Stimulated activated CD4-positive, alpha-beta T cell treated with anti-CD3 and anti-CD28 coated beads, Interleukin-2, amount 100 ng/mL, for 4 hours (primary cell): ENCODE data around the gene GTSE1.

ENCODE experiments used
- DNase-seq: peaks from one replicate; pipeline ENCODE4 v3.0.0-alpha.2; 2020; ENCODE audit warnings: low read depth

GTSE1 gene

GRCh38 chr22:46366801-46367706 is 70.4 kb downstream of the GTSE1 start:
- DNase-seq, result no peak

DNA sequence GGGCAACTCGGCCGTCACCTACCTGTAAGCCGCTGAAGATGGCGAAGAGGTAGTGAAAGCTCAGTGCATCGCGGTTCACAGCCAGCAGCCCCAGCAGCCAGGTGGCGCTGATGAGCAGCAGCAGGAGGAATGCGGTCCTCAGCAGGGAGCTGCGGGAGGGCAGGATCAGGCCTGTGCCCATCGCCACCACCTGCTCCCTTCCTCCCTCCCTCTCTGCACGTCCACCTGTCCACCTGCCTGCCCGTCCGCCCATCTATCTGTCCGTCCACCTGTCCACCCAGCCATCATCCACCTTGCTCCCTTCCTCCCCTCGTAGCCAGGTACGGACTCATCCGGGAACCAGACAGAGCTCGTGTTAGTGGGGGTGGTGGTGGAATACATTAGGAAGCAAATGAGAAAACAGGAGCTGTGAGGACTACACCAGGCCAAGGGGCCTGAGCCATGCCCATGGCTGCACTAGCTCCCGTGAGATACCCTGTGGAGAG is 71.1 kb downstream of the GTSE1 start:
- DNase-seq, result peak; percentile 49

GRCh38 chr22:46368422-46368821 is 71.8 kb downstream of the GTSE1 start:
- no peak for DNase-seq

DNA sequence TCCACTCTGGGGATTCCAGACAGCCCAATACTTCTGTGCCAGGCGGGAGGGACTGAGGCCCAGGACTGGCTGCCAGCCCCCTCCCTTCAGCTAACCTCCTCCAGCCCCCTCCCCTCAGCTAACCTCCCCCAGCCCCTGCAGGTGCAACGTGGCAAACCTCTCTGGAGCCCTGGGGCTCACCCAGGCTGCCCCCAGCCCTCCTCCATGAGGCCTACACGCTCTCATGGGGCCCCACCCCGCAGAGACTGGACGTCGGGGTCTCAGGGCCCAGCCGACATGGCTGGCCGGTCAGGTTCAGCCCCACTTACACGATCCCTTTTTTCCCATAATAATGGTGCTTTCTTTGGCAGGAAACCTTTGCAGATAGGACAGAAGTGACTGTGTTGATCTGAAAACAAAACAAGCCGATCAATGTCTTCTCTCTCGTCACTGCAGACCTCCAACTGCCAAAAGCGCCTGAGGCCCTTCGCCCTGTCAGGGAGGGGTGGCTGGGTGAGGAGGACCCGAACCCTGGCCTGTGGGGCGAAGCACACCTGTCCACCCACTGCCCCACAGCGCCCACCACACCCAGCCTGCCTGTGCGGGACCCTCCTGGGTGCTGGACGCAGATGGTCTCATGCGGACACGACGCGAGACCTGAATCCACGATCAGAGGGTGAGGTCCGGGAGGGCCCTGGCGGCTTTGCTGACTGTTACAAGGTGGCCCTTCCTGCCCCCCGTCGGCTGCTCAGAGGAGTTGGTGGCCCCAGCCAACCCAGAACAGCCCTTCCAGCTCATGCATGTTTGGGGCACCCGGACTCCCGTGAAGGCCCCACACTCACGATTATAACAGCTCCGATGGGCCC is 72.4 kb downstream of the GTSE1 start:
- no peak for DNase-seq

DNA sequence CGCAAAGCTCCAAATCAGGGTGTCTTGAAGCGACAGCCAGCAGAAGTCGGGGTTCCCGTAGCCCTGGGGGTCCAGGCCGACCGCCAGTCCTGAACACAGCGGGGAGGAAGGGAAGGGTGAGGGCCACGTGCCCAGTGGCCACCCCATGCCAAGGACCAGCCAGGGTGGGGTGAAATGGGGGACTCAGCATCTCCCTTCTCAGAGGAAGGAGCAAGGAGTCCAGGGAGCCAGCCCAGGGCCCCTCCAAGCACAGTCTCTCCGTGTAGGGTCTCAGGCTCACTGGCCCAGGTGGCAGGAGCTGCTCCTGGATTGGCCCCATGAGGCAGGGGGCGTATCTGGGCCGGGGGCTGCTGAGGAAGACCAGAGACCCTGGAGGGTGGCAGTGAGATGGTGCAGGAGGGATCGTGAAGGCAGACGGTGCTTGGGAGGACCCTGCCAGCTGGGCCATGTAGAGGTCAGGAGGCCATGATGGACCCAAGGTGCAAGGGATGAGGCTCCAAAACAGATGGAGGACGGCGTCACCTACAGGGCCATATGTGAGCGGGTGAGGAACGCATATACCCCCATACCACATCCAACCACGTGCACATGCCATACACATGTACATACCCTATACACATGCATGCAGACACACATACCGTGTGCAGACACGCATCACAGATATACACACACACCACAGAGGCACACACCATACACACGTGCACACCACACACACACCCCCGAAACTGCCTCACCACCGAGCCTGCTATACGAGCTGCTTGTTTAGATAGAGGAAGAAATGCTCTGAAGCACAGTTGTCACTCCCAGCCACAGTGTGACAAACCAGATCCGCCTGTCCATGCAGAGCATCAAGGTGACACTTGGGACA is 73.3 kb downstream of the GTSE1 start:
- DNase-seq, result no peak

- no peak for DNase-seq
These were observed 74.1 kb downstream of the GTSE1 start for GRCh38 chr22:46370584-46371291.

- DNase-seq, result no peak
These were observed 75.1 kb downstream of the GTSE1 start for GRCh38 chr22:46371623-46372226.

DNA sequence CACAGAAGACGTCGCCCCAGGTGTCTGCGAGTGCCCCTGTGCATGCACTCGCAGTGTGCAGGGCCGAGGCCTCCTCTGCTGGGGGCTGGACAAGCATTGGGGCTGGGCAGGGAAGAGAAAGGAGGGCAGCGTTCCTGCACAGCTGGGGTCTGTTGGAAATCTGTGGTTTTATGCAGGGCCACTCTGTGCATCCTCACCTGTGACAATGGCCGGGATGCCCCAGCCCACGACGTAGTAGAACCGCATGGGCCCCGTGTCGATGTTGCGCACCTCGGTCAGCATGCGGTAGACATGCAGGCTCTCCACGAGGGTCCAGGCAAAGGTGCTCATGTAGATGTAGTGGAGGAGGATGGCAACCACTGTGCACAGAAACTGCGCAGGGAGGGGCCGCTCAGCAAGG is 76.0 kb downstream of the GTSE1 start:
- DNase-seq, result no peak

DNA sequence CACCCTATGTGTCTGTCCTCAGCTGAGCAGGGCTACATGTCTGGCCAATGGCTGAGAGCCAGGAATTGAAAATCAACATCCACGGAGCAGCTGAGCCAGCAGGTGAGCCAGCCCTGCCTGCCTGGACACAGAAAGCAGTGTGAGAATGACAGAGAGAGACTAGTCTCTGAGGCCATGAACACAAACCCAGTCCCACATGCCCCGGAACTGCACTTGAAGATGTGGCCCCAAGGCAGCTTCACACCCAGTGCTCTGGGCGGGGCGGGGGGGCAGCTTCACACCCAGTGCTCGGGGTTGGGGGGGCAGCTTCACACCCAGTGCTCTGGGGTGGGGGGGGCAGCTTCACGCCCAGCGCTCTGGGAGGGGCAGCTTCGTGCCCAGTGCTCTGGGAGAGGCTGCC is 76.5 kb downstream of the GTSE1 start:
- DNase-seq, result no peak

DNA sequence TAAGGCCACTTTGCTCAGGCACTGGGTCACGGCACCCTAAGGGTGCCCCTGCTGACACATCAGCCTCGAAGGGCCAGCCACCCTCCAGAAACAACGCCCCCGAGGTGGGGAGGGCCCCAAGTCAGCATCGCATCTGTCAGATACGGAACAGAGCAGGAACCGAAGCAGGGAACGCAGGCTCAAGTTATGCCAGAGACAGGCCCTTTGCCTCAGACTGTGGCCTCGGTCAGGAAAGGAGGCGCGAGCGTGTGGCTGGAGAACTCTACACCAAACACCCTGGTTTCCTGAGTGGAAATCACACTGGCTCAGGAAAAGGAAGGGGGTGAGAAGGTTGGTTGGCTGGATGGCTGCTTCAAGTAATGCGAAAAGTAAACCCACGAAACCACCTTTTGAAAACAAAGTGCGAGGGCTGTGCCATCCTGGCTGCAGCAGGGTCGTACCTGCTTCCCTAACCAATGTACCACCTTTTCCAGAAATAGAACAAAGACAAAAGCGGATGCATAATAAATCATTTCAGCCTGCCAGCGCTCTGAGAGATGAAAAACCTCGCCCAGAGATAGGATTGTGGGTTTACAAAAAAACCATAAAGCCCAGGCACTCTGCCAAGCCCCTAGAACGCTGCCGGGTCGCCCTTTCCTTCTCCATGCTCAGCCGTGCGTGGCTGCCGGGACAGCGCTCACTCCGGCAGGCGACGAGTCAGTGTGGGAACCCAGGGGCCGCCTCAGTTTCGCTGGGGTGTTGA is 77.4 kb downstream of the GTSE1 start:
- peak; percentile 3 for DNase-seq

DNA sequence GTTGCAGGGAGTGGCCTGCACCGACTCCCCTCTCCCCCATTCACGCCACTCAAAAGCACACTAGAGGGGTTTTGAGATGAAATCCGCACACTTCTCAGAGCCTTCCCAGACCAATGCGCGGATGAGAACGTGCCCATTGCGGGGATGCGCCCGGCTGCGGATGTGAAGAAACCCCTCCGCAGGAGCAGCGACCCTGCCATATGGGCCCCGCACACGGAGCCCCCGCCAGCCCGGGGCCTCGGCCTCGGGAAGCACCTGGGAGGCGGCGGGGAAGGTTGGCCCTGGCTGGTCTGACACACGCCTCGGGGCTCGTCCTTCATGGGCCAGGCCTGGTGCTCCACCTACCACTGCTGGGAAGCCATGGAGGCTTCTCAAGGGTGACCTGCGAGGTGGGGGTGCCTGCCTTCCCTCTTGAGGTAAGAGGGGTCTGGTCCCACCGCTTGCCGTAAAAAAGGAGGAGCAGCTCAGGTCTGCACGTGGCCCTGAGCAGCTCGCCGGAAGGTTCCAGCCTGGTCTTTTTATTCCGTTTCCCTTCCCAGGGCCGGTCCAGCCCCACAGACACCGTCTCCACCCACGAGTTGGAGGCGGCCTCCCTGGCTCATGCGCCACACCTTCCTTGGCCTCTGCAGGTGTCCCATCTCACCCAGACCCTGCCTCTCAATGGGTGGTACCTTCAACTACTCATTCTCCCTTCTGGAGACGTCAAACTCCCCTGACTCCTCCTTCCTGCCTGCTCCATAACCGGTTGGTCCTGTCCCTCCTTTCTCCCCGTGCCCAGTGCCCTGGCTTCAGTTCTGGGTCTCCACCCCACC is 78.2 kb downstream of the GTSE1 start:
- DNase-seq, result no peak

DNA sequence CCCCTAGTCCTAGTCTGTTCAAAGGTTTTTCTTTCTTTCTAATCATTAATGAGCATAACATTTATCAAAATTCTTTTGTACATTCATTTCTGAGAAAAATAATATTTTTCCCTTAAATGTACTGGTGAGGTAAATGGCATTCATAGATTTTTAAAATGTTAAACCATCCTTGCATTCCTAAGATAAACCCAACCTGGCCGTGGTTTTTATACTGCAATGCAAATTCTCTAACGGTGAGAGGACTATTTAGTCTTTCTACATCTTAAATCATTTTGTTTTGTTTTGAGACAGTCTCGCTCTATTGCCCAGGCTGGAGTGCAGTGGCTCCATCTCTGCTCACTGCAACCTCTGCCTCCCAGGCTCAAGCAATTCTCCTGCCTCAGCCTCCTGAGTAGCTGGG is 79.4 kb downstream of the GTSE1 start:
- no peak for DNase-seq

DNA sequence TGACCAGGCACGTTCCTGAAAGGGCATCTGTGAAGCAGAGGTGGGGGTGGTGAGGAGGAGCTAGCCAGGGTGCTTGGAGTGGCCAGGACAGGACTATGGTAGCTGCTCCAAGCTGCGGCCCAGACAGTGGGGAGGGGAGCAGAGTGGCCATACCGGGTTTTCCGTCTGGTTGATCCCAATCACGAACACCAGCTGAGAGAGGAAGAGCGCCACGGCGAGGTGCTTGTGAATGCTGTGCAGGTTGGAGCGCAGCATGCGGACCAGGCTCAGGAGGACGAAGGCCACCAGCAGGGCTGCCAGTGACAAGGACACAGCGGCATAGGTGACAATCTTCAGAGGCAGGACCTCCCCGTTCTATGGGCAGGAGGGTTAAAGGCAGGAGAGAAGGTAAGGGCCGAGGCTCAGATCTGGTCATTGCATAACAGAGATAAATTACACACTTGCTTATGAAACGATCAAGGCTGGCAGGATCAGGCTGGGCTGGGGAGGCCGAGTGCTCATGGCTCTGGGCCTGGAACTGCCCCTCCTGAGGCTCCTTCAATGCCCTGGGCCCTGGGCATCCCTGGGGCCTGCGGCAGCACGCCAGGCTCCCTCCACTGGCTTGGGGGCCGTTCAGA is 80.3 kb downstream of the GTSE1 start:
- no peak for DNase-seq

GRCh38 chr22:46377525-46378425 is 81.1 kb downstream of the GTSE1 start:
- DNase-seq, result no peak

DNA sequence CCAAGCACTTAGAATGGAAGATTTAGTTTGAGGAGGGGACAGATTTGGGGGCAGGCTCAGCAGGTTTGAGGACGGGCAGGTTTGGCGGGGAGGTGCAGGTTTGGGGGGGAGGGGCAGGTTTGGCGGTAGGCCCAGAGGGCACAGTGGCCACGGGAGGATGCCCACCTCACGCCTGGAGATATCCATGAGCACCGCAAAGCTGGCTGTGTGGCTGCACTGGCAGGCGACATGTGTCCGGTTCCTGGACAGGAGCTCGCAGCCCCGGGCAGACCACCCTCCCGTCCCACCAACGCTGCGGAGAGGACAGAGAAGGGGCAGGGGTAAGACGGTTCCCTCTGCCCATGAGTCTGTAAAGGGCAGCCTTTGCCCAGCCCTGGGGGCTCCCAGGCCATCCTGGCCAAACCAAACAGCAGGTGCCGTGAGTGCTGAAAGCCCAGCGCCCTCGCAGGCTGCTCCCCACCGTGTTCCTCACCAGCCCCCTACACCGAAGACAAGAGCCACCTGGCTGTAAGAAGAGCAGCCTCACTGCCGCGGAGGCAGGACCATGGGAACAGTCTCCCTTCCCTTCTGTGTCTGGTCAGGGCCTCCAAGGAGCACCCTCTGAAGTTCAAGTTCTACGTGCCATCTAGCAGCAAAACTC is 81.9 kb downstream of the GTSE1 start:
- no peak for DNase-seq

- no peak for DNase-seq
These were observed 82.6 kb downstream of the GTSE1 start for GRCh38 chr22:46379066-46379930.
